ENCODE results near the gene ARF6.
A peak's percentile ranks its signal among the peaks of the same experiment; 100 is the strongest.

ARF6 gene

DNA sequence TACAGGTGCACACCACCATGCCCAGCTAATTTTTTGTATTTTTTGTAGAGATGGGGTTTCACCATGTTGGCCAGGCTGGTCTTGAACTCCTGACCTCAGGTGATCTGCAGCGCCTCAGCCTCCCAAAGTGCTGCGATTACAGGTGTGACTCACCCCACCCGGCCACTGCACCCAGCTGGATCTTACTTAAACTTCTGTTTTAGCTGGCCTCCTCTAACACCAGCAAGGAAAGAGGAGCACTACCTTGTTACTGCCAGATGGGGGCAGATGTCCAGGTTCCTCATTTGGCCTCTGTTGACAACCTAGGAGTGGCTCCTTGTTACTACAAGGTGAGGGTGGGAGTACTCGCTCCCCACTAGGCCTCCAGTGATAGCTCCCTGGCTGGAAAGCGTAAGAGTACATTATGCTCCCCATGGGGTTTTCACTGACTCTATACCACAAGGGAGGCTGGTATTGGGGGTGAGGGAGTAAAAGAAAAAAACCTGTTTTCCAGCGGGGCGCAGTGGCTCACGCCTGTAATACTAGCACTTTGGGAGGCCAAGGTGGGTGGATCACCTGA, 13.2 kb upstream of the ARF6 start:
- TF ChIP-seq CTCF (IDR thresholded peaks at IDR 0.05; ENCODE audit: insufficient read depth, low read depth, low read length, missing control alignments) = peak; percentile 72
- H3K4me3 ChIP-seq (ENCODE audit: low read depth, low read length) = no peak overlapping the region
- peak; percentile 88 for DNase-seq (ENCODE audit: low read depth)

GRCh38 chr14:49880267-49881064, 12.4 kb upstream of the ARF6 start:
- no peak for TF ChIP-seq CTCF (IDR thresholded peaks at IDR 0.05; ENCODE audit: insufficient read depth, low read depth, low read length, missing control alignments)
- no peak overlapping the region for H3K4me3 ChIP-seq (ENCODE audit: low read depth, low read length)
- DNase-seq (ENCODE audit: low read depth) = no peak

DNA sequence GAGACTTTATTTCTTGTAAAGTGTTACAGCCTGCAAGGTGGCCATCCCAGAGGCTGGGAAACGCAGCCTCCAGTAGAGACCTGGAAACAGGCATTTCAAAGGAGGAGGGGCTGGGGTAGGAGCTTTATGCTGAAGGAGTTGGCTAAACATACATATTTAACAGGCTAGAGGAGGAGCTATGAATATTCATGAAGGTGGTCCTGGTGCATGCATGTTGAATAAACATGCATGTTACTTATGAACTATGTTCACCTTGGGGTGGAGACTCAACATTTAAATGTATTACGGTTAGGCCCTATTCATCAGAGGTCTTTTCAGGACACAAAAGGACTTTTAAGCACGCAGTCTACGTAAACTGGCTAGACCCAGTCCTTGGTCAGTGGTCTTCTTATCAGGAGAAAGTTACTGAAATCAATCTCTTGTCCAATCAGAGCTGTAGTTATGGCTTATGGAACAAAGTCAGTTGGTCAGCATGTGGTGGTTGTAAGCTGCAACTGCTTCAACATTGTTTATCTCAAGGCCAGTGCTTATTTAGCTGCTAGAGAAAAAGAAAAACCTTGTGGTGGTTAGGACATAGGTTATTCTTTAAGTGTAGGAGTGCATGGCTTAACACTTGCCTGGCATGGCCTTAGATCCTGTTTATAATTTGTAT, 11.4 kb upstream of the ARF6 start:
- H3K4me3 ChIP-seq (ENCODE audit: low read depth, low read length) = no peak overlapping the region
- no peak for TF ChIP-seq CTCF (IDR thresholded peaks at IDR 0.05; ENCODE audit: insufficient read depth, low read depth, low read length, missing control alignments)
- no peak for DNase-seq (ENCODE audit: low read depth)

- DNase-seq (ENCODE audit: low read depth) = no peak
- H3K4me3 ChIP-seq (ENCODE audit: low read depth, low read length) = no peak overlapping the region
- no peak for TF ChIP-seq CTCF (IDR thresholded peaks at IDR 0.05; ENCODE audit: insufficient read depth, low read depth, low read length, missing control alignments)
Measured at GRCh38 chr14:49882826-49883694, 9.8 kb upstream of the ARF6 start.

GRCh38 chr14:49886523-49886922, 6.4 kb upstream of the ARF6 start:
- no peak overlapping the region for H3K4me3 ChIP-seq (ENCODE audit: low read depth, low read length)
- DNase-seq (ENCODE audit: low read depth) = peak; percentile 54
- TF ChIP-seq CTCF (IDR thresholded peaks at IDR 0.05; ENCODE audit: insufficient read depth, low read depth, low read length, missing control alignments) = no peak

DNA sequence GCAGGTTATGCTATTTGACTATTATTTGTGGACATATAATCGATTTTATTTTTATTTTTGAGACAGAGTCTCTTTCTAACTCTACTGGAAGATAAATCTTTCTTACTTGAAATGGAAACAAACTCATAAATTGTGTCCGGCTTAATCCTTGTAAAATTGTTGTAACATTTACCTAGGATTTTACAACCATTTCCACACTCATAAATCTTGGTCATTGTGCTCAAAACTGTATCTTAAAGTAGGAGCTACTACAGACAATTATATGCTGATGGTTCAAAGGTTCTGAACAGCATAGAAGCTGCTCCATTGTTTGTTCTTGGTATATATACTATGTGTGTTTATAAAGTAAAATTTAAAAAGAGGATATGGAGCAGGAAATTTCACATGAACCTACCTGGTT, 4.6 kb upstream of the ARF6 start:
- TF ChIP-seq CTCF (IDR thresholded peaks at IDR 0.05; ENCODE audit: insufficient read depth, low read depth, low read length, missing control alignments) = no peak
- no peak for DNase-seq (ENCODE audit: low read depth)
- H3K4me3 ChIP-seq (ENCODE audit: low read depth, low read length) = no peak overlapping the region

Measured in GM12865 (cell line).